ENCODE data around the gene SORL1-AS1.
A peak's percentile ranks its signal among the peaks of the same experiment; 100 is the strongest.

SORL1-AS1 gene

DNA sequence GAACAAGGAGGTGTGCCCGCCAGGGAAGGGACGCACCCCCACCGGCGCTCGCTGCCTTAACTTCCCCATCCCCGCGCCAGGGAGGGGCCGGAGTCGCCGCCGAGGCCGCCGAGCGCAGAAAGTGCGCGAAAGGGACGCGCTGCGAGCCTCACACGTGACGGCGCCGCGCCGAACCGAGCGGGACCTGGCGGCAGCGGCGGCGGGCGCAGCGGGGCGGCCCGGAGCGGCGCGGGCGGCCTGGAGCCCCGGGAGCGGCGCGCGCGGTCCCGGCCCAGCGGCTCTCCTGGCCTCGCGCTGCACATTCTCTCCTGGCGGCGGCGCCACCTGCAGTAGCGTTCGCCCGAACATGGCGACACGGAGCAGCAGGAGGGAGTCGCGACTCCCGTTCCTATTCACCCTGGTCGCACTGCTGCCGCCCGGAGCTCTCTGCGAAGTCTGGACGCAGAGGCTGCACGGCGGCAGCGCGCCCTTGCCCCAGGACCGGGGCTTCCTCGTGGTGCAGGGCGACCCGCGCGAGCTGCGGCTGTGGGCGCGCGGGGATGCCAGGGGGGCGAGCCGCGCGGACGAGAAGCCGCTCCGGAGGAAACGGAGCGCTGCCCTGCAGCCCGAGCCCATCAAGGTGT is 670 bp downstream of the SORL1-AS1 start, which contains the start of gene SORL1:
Gene SORL1 (plus strand): TSS at position 329 of the 623 bp plus-strand sequence. CDS start 18 bp downstream, at position 347.
- peak; percentile 85 for DNase-seq (ENCODE audit: low read depth, low spot score)

DNA sequence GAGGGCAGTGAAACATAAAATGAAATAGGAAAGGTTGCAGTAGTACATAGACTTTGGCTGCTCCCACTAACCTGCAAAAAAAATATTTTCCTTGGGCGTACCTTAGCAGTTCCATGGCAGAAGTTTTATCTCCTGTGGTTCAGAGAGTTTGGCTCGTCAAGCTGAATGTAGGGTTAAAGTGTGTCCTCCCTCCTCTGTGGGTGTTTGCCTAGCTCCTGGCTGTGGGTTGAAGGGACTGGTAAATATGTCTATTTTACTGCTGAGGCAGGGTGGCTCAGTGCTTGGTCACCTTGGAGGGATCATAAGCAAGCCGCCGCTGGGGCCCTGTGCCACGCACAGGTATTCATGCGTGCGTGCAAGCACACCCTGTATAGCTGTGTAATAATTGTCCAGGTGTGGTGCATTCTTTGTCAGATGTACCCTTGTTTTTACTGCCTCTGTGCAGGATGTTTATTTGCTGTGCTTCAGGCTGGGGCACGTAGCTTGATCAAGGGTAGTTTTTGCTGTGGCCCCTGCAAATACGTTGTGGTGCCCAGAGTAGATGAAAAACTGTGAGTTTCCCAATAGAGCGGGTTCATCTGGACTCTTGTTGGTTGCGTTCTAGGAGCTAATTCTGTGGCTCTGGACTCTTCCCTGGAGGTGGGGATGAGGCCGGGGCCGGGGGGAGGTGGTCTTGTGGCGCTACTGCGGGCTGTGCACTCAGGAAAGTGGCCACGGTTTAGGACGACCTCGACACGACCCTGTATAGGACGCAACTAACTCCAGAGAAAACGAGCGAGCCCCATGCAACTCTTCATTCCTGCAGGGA is 1.4 kb downstream of the SORL1-AS1 start:
- no peak for DNase-seq (ENCODE audit: low read depth, low spot score)

DNA sequence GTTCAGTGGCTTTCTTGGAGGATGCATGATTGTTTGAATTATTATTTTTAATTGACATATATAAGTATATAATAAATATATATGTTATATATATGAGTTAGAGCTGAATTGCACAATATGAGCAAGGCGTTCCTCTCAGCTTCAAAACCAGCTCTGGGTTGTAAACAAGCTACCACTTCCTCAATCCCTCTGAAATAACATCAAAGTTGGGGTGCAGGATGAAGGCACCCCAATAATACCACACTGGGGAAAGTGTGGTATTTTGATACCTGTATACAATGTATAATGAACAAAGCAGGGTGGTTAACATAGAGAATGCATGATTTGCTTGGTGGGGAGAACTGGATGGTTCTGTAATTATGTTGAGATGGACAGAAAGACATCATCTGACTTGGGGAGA is 2.4 kb downstream of the SORL1-AS1 start:
- DNase-seq (ENCODE audit: low read depth, low spot score) = no peak

DNA sequence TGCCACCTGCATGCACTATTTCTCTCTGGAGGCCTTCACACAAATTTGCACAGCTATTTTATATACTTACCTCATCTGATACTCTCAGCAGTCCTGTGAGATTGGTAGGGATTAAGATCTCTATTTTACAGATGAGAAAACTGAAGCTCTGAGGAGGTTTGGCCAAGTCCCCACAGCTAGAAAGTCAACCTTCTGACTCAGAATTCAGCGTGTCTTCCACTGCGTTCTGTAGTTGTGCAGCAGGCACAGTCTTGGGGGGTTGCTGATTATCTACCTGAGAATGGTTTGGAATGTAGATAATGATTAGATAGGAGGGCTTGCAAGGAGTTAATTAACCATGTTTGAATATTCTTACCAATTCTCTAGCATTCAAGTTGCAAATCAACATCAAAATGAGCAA is 3.1 kb downstream of the SORL1-AS1 start:
- DNase-seq (ENCODE audit: low read depth, low spot score) = no peak

DNA sequence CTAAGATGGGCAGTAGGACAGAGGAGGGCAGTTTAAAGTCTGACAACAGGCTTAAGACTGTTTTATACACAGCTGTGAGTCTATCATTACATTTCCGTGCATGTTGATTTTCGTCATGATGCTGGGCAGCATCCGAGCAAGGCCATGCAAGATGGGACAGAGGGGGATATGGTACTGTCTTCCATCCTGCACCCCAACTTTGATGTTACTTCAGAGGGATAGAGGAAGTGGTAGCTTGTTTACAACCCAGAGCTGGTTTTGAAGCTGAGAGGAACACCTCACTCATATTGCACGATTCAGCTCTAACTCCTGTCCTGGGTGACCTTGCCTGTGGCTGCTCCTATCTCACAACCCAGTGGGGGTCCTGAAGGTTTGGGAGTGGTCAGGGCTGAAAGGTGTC is 3.6 kb downstream of the SORL1-AS1 start:
- no peak for DNase-seq (ENCODE audit: low read depth, low spot score)

DNA sequence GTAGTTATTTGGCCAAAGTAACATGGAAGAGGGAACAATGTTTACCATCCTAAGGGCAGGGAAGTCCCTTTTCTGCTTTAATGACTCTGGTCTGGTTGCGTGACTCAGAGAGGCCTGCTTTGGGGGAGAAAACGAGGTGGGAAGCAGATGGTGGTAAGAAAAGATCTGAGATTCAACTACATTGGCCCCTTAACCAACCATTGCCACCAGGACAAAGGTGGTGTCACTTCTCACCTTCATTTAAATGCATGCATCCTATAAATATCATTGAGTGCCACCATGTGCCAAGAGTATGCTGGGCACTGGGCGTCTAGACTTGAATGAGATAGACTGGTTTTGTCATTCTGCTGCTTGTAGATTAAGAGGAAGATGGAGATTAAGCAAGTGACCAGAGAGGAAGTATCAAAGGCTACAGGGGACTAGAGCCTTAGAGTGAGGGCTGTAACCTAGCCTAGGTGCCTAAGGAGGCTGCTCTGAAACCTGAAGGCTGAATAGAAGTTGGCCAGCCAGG is 4.3 kb downstream of the SORL1-AS1 start:
- peak; percentile 52 for DNase-seq (ENCODE audit: low read depth, low spot score)

DNA sequence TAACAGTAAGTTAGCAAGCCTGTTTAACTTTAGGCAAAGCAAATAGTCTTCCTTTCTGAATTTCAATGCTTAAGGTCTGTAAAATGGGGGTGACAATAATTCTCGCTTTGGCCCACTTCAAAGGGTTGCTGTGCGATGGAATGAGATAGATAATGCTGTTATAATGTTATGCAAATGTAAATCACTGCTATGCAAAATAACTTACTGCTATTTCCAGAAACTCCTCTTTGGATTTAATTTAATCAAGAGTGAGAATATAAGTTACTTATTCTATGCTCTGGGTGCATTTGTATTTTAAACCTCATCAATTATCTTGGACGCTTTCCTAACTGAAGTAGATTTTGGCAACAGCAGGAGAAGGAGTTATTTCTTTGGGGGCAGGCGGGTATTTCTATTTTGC is 4.8 kb downstream of the SORL1-AS1 start:
- DNase-seq (ENCODE audit: low read depth, low spot score) = no peak

DNA sequence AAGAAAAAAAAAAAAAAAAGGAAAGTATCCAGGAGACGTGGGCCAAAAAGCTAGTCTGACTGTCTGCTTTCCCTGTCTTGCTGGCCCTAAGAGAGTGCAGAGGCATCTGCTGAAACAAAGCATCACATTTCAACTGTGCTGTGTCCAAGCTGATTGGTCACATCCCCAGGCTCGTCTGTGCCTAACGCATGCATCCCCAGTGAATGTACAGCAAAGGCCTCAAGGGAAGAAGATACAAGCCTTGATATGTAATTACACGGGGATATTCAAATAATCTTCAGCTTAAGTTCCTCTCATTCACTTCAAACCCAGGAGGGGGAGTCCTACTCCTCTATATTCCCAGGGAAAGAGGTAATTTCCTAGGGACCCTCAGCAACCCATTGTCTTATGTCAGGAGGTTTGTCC is 6.0 kb downstream of the SORL1-AS1 start:
- peak; percentile 70 for DNase-seq (ENCODE audit: low read depth, low spot score)

DNA sequence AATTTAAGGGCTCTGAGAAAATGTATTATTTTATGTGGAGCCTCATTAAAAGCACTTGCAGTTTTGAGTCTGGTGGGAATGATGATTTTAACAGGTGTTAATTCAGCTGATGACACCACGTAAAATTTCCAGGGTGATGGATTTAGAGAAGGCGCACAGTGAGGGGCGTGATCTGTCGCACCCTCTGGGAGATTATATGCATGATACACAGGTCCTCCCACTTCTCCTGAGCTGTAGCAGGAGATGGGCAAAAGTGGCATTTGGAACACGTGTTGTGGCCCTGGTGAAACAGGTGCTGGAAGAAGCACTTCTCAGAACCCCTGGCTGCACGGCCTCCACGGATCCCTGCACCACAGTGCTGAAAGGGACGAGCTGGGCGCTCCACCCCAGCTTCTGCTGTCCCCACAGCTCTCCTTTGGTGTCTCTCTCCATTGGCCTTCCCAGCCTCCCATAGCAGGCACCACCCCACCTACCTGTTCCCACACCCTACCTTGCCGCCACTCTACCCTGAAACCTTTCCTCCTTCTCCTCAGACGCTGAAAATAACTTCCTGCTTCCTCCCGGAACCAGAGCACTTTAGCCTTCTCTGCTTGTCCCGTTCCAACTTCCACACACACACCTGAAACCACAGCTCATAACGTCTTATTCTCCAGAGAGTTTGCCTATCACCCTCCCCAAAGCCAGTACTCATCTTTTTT is 7.5 kb downstream of the SORL1-AS1 start:
- no peak for DNase-seq (ENCODE audit: low read depth, low spot score)

DNA sequence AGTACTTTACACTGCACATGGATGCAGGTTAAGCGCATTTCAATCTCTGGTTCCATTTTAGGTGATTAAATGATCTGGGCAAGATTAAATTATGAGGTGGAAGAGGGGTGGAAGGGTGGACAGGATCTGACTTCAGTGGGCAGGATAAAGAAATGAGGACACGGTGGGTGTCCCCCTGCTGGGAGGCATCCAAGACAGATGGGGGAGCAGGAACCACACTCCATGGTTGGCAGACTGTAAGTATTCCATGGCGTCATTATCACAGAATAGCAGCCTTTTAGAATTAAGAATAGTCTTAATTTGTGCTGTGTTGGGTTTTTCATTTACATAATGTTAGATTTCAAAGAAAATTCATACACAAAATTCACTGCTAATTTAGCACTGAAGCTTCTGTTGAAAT is 8.2 kb downstream of the SORL1-AS1 start:
- DNase-seq (ENCODE audit: low read depth, low spot score) = no peak

DNA sequence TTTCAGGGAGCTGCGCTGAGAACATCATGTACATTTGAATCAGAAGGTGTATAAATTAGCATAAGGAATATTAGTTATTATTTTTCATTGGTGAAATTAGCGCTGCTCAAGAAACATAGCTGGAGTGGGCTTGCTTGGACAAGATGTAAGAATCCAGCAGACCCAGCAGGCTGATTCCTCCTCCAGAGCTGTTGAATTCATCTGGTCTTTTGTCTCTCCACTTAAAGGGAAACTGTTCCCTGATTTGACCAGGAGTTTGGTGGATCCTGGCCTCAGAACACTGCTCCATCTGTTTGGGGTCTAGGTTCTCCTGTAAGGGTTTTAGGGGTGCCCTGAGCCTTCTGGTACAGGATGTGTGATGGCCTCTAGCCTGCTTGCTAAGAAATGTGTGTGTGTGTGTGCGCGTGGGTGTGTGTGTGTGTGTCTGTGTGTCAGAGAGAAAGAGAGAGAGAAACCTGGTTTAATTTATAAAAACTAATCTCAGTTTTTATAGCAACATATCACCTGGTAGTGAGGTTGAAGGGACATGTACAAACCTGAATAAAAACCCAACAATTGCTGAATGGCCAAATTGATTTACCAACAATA is 9.0 kb downstream of the SORL1-AS1 start:
- no peak for DNase-seq (ENCODE audit: low read depth, low spot score)

DNA sequence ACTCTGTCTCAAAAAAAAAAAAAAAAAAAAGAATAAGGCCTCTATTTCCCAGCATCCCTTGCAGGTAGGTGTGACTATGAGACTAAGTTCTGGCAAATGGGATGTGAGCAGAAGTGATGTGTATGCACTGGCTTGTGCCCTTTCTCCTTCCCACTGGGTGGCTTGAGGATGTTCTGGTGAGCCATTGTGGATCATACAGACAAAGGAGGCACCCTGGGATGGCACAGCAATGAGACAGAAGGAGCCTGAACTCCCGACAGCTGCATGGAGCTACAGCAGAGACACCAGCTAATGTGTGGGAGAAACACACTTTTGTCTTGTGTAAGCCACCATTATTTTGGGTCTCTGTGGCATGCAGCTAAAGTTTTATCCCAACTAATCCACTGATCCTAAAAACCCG is 11.2 kb downstream of the SORL1-AS1 start:
- DNase-seq (ENCODE audit: low read depth, low spot score) = no peak

DNA sequence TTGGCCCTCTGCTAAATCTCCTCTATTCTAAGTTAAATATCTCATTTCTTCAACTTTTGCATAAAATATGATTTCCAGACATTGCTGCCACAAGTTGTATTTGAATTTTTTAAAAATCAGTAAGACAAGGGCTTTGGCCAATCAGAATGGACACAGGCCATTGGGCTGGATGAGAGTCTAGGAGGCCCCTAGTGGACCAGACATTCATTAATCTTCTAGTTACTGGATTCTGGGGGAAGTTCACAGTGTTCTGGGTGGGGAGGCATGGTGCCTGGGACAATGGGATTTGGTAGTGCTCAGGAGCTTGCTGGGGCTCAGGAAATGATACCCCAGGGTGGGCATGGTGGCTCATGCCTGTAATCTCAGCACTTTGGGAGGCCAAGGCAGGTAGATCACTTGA is 13.0 kb downstream of the SORL1-AS1 start:
- DNase-seq (ENCODE audit: low read depth, low spot score) = no peak

DNA sequence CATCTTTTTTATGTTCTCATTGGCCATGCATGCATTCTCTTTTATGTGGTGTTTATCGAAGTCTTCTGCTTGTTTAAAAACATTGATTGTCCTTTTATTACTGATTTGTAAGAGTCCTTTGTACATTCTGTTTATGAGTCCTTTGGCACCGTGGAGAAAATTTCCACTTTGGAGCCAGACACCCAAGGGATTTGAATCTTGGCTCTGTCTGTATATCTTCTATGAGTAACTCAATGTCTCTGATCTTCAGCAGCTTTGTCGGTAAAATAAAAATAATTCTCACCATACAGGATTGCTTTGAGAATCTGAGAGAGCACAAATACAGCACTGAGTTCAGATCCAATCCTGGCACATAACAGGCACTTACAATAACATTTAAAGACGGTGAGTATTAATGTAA is 13.4 kb downstream of the SORL1-AS1 start:
- DNase-seq (ENCODE audit: low read depth, low spot score) = no peak

DNA sequence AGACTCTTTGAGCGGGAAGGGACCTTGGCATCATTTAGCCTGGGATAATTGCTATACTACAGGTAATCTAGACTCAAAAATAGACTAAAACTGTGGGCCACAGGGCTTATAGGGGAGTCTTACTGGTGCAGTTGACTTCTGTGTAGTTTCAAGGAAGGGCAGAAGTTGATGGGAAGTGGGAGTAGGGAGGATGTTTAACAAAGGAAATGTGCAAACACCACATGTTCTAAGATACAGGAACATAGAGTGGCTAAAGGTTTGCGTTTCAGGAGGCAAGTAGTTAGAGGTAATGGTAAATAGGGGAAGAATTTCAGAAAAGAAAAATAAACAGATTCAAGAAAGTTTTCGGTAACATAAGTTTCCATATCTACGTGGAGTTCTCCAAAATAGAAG is 15.1 kb downstream of the SORL1-AS1 start:
- no peak for DNase-seq (ENCODE audit: low read depth, low spot score)

DNA sequence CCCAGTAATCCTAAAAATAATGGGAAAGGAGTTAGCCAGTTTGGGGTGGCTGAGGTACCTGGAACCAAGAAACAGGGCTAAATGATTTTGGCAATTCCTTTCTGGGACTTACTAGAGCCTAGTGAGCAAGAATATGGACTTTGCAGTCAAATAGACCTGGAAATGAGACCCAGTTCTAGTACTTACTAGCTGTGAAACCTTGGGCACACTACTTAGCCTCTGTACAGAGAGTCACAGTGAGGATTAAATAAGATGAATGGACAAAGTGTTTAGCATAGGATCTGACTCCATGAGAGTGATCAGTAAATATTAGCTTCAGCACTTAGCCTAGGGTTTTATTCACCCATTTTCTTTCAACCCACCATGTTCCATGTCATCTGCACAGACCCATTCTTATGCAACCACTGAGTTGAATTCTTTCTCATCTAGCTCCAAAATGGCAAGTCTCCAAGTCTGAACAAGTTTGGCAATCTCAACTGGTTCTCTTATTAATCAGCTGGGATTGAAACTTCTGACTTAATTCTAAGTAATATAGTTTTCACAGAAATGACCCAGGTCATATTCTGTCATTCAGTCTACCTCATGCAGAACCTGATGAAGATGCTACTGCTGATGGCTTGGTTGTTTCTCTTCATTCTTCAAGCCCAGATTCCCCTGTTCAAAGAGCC is 15.6 kb downstream of the SORL1-AS1 start:
- no peak for DNase-seq (ENCODE audit: low read depth, low spot score)

DNA sequence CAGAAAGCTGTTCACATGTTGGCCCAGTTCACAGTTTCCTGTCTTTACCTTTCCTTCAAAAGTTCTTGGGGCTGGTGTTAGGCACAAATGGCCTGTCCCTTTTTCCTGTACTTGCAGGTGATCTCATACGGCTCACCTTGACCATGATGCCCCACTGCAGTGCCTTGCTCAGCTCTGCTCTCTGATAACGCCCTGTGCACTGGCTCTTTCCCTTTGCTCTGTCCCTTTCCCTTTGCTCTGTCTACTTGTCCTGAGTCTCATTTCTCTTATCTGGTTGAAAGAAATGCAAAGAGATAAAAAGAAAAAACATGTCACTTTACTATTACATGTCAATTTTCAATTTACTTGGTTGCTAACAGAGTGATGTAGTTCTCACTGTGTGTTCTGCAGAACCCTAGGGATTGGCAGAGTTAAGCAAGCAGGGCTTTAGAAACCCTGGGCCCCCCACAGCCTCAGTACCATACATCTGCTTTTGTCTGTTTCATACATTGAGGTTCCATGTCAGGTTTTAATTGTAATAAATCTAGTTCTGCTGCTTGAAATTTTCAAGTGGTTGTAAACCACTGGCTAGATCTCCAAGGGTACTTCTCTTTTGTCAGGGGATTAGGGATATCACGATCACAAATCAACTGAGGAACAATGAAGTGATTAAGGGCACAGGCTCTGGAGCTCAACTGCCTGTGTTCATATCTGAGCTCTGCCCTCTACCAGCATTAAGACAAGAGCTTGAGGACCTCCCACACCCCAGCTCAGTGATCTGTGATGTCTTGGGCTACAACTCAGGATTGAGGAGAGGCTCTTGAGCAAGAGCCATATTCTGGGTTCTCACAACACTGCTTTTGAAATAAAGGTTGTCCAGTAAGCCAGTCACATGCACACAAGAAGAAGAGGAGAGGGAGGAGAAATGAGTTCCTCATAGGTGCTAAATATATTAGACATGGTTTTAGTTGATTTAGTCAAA is 16.9 kb downstream of the SORL1-AS1 start:
- no peak for DNase-seq (ENCODE audit: low read depth, low spot score)

DNA sequence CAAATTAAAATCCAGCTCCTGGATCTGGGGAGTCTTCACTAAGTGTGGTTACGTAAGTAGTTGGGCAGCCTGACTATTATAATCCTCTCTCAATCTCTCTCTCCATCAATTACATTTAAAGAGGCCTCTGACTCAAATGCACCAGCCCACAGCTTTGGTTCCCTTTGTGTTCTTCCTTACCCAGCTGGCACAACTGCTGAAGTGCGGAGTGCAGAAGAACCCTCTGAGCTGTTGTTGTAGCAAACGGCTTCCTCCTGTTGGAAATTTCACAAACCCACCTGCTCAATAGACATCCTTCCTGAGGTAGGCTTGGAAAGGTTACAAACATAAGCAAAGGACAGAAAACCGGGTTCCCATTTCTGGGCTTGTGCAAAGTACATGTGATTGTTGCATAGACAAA is 17.6 kb downstream of the SORL1-AS1 start:
- no peak for DNase-seq (ENCODE audit: low read depth, low spot score)

DNA sequence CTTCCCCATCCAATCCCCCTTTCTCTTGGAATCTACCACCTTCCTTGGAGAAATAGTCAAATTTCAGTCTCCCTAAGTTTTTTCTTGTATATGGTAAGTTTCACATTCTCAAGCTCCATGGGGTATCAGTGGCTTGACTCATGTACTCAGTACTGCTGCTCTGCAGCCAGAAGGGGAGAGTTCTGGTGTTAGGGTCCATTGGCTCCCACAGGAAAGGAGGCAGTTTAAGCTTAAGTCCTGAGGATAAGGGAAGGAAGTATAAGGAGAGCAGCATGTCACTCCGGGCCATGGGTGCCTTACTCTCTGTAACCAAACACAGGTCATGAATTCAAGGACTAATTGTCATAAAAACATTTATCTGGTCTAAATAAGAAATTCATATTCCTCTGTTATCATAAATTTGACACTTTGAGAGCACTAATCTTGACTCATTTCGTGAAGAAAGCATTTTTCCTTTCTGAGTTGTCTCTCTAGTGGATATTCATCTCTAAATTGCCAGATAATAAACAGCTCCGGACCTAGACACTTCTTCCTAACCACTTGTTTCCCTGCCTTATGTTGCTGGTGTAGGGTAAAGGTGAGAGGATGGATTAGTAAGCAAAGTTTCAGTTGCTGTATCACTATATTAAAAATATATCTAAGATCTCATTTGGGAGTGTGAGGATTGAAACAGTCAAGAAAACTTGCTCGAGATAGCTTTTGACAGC is 20.8 kb downstream of the SORL1-AS1 start:
- no peak for DNase-seq (ENCODE audit: low read depth, low spot score)

DNA sequence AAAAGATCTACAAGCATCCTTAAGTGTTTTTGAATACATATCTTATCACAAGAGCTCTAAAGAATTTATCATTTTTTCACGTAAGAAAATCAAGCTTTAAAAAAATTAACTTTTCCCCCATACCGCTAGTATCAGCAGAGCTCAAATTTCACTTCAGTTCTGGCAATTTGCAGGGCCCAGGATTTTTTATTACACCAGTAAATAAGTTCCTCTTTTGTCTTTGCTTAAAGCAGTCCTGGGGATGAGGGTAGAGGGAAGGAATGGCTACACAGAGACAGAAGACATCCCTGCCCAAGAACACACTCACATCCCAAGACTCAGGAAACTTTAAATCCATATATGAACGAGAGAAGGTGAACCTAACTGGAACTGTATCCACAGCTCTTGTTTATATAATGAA is 23.2 kb downstream of the SORL1-AS1 start:
- no peak for DNase-seq (ENCODE audit: low read depth, low spot score)

All from ELF-1 (cell line).